Measurements from ENCODE around the gene ZNF423. TPM values are rescaled to one million over a fixed set of nuclear protein-coding genes. Genes with fewer than 3 reads are reported as not detected.

The ZNF423 gene
- total and polyA plus RNA-seq, 7 donors: 0.69 to 19.7 (median 3.6) TPM

- no peaks in the 10 kb centered on the region for H3K27me3 ChIP-seq
- H3K36me3 ChIP-seq: no peaks in the 10 kb centered on the region
- no peak for TF ChIP-seq CTCF (IDR thresholded peaks at IDR 0.05)
- TF ChIP-seq EP300 (IDR thresholded peaks at IDR 0.05): no peak
- TF ChIP-seq POLR2AphosphoS5 (IDR thresholded peaks at IDR 0.05): no peak
- TF ChIP-seq POLR2A (IDR thresholded peaks at IDR 0.05): no peak
- no peak overlapping the region for H3K4me3 ChIP-seq
- H3K27ac ChIP-seq: no peak overlapping the region
- DNase-seq: no peak
- 51 to 82% methylated on average over 9 of the region's 9 CpGs for WGBS, 2 donors
- H3K9me3 ChIP-seq: no peaks in the 10 kb centered on the region
- peaks cover 0 to 11% (median 9%) of the 10 kb centered on the region in 4 donors for H3K4me1 ChIP-seq
- intact Hi-C loops (cut with DNase I): no loop called here
Measured at GRCh38 chr16:49810831-49811230, 45.1 kb downstream of the ZNF423 start.

- Histone ChIP-seq H3K27me3 (no peaks in the 10 kb centered on the region), H3K36me3 (no peaks in the 10 kb centered on the region), H3K27ac (no peak overlapping the region), H3K9me3 (no peaks in the 10 kb centered on the region), H3K4me1 (peaks cover 0 to 11% (median 9%) of the 10 kb centered on the region in 4 donors), H3K4me3 (no peak overlapping the region)
- no peak for DNase-seq
- intact Hi-C loops (cut with DNase I): no loop called here
- no peak for TF ChIP-seq EP300 (IDR thresholded peaks at IDR 0.05)
- TF ChIP-seq CTCF (IDR thresholded peaks at IDR 0.05): no peak
- TF ChIP-seq POLR2AphosphoS5 (IDR thresholded peaks at IDR 0.05): no peak
- TF ChIP-seq POLR2A (IDR thresholded peaks at IDR 0.05): no peak
- 86 to 88% methylated on average over 8 of the region's 8 CpGs for WGBS, 2 donors
Measured at GRCh38 chr16:49809561-49809960, 46.4 kb downstream of the ZNF423 start.

GRCh38 chr16:49809062-49809461 is 46.9 kb downstream of the ZNF423 start:
- DNase-seq: no peak
- H3K36me3 ChIP-seq: no peaks in the 10 kb centered on the region
- no peak for TF ChIP-seq POLR2A (IDR thresholded peaks at IDR 0.05)
- TF ChIP-seq EP300 (IDR thresholded peaks at IDR 0.05): no peak
- no peak for TF ChIP-seq CTCF (IDR thresholded peaks at IDR 0.05)
- TF ChIP-seq POLR2AphosphoS5 (IDR thresholded peaks at IDR 0.05): no peak
- H3K27ac ChIP-seq: no peak overlapping the region
- H3K9me3 ChIP-seq: no peaks in the 10 kb centered on the region
- 81 to 86% methylated on average over 17 of the region's 17 CpGs for WGBS, 2 donors
- no peaks in the 10 kb centered on the region for H3K27me3 ChIP-seq
- no peak overlapping the region for H3K4me3 ChIP-seq
- intact Hi-C loops (cut with DNase I): no loop called here
- peaks cover 0 to 11% (median 9%) of the 10 kb centered on the region in 4 donors for H3K4me1 ChIP-seq

- H3K9me3 ChIP-seq: no peaks in the 10 kb centered on the region
- H3K27ac ChIP-seq: no peak overlapping the region
- no peak for DNase-seq
- H3K36me3 ChIP-seq: no peaks in the 10 kb centered on the region
- intact Hi-C loops (cut with DNase I): no loop called here
- H3K4me3 ChIP-seq: no peak overlapping the region
- H3K4me1 ChIP-seq: peaks cover 0 to 4% (median 2%) of the 10 kb centered on the region in 4 donors
- 23 to 29% methylated on average over 4 of the region's 4 CpGs for WGBS, 2 donors
- no peaks in the 10 kb centered on the region for H3K27me3 ChIP-seq
- TF ChIP-seq POLR2A (IDR thresholded peaks at IDR 0.05) (no peak), EP300 (IDR thresholded peaks at IDR 0.05) (no peak), CTCF (IDR thresholded peaks at IDR 0.05) (no peak), POLR2AphosphoS5 (IDR thresholded peaks at IDR 0.05) (no peak)
Measured at GRCh38 chr16:49806446-49806845, 49.5 kb downstream of the ZNF423 start.

DNA sequence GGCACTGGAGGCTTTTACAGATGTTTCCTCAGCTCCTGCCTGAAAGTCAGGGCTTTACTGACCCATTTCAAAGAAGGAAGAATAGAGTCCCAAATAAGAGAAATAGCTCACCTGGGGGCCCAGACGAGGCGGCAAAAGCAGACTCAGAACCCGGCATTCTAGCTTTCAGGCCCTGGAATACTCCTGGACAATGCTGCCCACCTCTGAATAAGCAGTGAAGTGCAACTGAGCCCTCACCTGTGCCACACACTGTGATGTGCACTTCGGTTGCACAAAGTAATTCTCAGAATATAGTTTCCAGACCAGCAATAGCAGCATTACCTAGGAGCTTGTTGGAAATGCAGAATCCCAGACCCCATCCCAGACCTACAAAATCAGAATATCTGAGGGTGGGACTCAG is 54.6 kb downstream of the ZNF423 start:
- DNase-seq: no peak
- Histone ChIP-seq H3K27me3 (no peaks in the 10 kb centered on the region), H3K4me3 (no peak overlapping the region), H3K36me3 (no peaks in the 10 kb centered on the region), H3K9me3 (no peaks in the 10 kb centered on the region), H3K27ac (no peak overlapping the region), H3K4me1 (no peaks in the 10 kb centered on the region)
- intact Hi-C loops (cut with DNase I): no loop called here
- TF ChIP-seq POLR2AphosphoS5 (IDR thresholded peaks at IDR 0.05) (no peak), POLR2A (IDR thresholded peaks at IDR 0.05) (no peak), CTCF (IDR thresholded peaks at IDR 0.05) (no peak), EP300 (IDR thresholded peaks at IDR 0.05) (no peak)
- WGBS, 2 donors: 83 to 89% methylated on average over 4 of the region's 4 CpGs
